ENCODE measurements around the gene SPTSSB. TPM values are rescaled to one million over a fixed set of nuclear protein-coding genes. Genes with fewer than 3 reads are reported as not detected.

The SPTSSB gene
- total RNA-seq, 4 donors from 2014 or later, result 0.41 to 0.48 TPM; not detected in 2

GRCh38 chr3:161406594-161407555, 35.6 kb upstream of the SPTSSB start:
- Histone ChIP-seq H3K27ac (no peak overlapping the region), H3K36me3 (no peaks in the 10 kb centered on the region), H3K27me3 (no peaks in the 10 kb centered on the region), H3K9me3 (no peaks in the 10 kb centered on the region), H3K4me3 (no peak overlapping the region), H3K4me1 (peaks cover 0 to 2% (median 0%) of the 10 kb centered on the region in 4 donors)
- DNase-seq, result no peak
- WGBS, 2 donors (ENCODE audit: low coverage in 1 of 2), result 40 to 48% methylated on average over 1 of the region's 1 CpG
- in situ Hi-C loops (cut with MboI; ENCODE audit: low pct_ligation_motif_present in 1 of 4, low pct_unique_long_range_greater_than_20kb in 1 of 4, low sequenced_read_pairs in 3 of 4), result loop anchor here in 2 of 4 donors (25.0 kb wide), 1 partner anchor 695 kb away; no protein-coding TSS in a partner anchor
- TF ChIP-seq POLR2AphosphoS5 (IDR thresholded peaks at IDR 0.05) (no peak), POLR2A (IDR thresholded peaks at IDR 0.05) (no peak)
- intact Hi-C loops (cut with DNase I; ENCODE audit: low total_unique reads), result no loop called here

- no peak overlapping the region for H3K27ac ChIP-seq
- in situ Hi-C loops (cut with MboI; ENCODE audit: low pct_ligation_motif_present in 1 of 4, low pct_unique_long_range_greater_than_20kb in 1 of 4, low sequenced_read_pairs in 3 of 4), result loop anchor here in 2 of 4 donors (25.0 kb wide), 1 partner anchor 694 kb away; no protein-coding TSS in a partner anchor
- 77 to 78% methylated on average over 4 of the region's 4 CpGs for WGBS, 2 donors (ENCODE audit: low coverage in 1 of 2)
Observed at GRCh38 chr3:161405836-161406235, 34.5 kb upstream of the SPTSSB start.

GRCh38 chr3:161405087-161405486, 33.8 kb upstream of the SPTSSB start:
- no peak overlapping the region for H3K4me3 ChIP-seq
- H3K36me3 ChIP-seq, result no peaks in the 10 kb centered on the region
- in situ Hi-C loops (cut with MboI; ENCODE audit: low pct_ligation_motif_present in 1 of 4, low pct_unique_long_range_greater_than_20kb in 1 of 4, low sequenced_read_pairs in 3 of 4), result loop anchor here in 2 of 4 donors (25.0 kb wide), 1 partner anchor 693 kb away; no protein-coding TSS in a partner anchor
- H3K27me3 ChIP-seq, result no peaks in the 10 kb centered on the region
- H3K9me3 ChIP-seq, result no peaks in the 10 kb centered on the region
- no peak overlapping the region for H3K27ac ChIP-seq
- intact Hi-C loops (cut with DNase I; ENCODE audit: low total_unique reads), result no loop called here
- WGBS, 2 donors (ENCODE audit: low coverage in 1 of 2), result 85 to 100% methylated on average over 1 of the region's 1 CpG
- DNase-seq, result no peak
- no peaks in the 10 kb centered on the region for H3K4me1 ChIP-seq
- TF ChIP-seq CTCF (IDR thresholded peaks at IDR 0.05) (no peak), POLR2A (IDR thresholded peaks at IDR 0.05) (no peak), EP300 (IDR thresholded peaks at IDR 0.05; ENCODE audit: low read depth) (no peak), POLR2AphosphoS5 (IDR thresholded peaks at IDR 0.05) (no peak)

More at GRCh38 chr3:161405836-161406235, 34.5 kb upstream of the SPTSSB start:
- Histone ChIP-seq H3K4me3 (no peak overlapping the region), H3K27me3 (no peaks in the 10 kb centered on the region), H3K9me3 (no peaks in the 10 kb centered on the region), H3K4me1 (no peaks in the 10 kb centered on the region), H3K36me3 (no peaks in the 10 kb centered on the region)
- no peak for DNase-seq
- TF ChIP-seq EP300 (IDR thresholded peaks at IDR 0.05; ENCODE audit: low read depth), result no peak
- TF ChIP-seq CTCF (IDR thresholded peaks at IDR 0.05), result no peak
- TF ChIP-seq POLR2A (IDR thresholded peaks at IDR 0.05), result no peak
- intact Hi-C loops (cut with DNase I; ENCODE audit: low total_unique reads), result no loop called here

- no peak overlapping the region for H3K27ac ChIP-seq
- in situ Hi-C loops (cut with MboI; ENCODE audit: low pct_ligation_motif_present in 1 of 4, low pct_unique_long_range_greater_than_20kb in 1 of 4, low sequenced_read_pairs in 3 of 4) (loop anchor here in 2 of 4 donors (25.0 kb wide), 1 partner anchor 691 kb away; no protein-coding TSS in a partner anchor), intact Hi-C loops (cut with DNase I; ENCODE audit: low total_unique reads) (no loop called here)
- H3K9me3 ChIP-seq, result no peaks in the 10 kb centered on the region
- H3K27me3 ChIP-seq, result no peaks in the 10 kb centered on the region
- no peaks in the 10 kb centered on the region for H3K36me3 ChIP-seq
- no peaks in the 10 kb centered on the region for H3K4me1 ChIP-seq
- no peak overlapping the region for H3K4me3 ChIP-seq
- TF ChIP-seq POLR2A (IDR thresholded peaks at IDR 0.05), result no peak
- no peak for TF ChIP-seq EP300 (IDR thresholded peaks at IDR 0.05; ENCODE audit: low read depth)
- no peak for TF ChIP-seq POLR2AphosphoS5 (IDR thresholded peaks at IDR 0.05)
- no peak for TF ChIP-seq CTCF (IDR thresholded peaks at IDR 0.05)
- DNase-seq, result no peak
Observed at GRCh38 chr3:161403251-161403650, 31.9 kb upstream of the SPTSSB start.

All from transverse colon (tissue), 4 donors.